Activated B cell treated with CpG ODN at 0.5 μM for 24 hours (primary cell): Measurements from ENCODE around the gene LMX1A. TPM values are rescaled to one million over a fixed set of nuclear protein-coding genes. Genes with fewer than 3 reads are reported as not detected.

Experiments
- ATAC-seq: fragments of 200-7000 bp; cut with Tn5 transposase; one replicate; pipeline ENCODE4 v1.10.0; 2021; ENCODE audit warnings: low read depth, mild to moderate bottlenecking, moderate library complexity
- CTCF ChIA-PET: fragments of 350-600 bp; sonication (Branson Sonifier 250); formaldehyde crosslinking; loops from one replicate; lab custom pipeline; 2021; ENCODE audit warnings: antibody characterized with exemption; lab: Charles Lee
- POLR2A ChIA-PET: fragments of 350-600 bp; sonication (Branson Sonifier 250); formaldehyde crosslinking; loops from one replicate; lab custom pipeline; 2021; ENCODE audit warnings: antibody characterized with exemption; lab: Charles Lee
- DNase-seq: peaks from one replicate; pipeline ENCODE4 v3.0.0; 2022
- H3K27ac Mint-ChIP-seq: one replicate; pipeline ENCODE4 v1.8.0; 2020; ENCODE audit warnings: mixed read lengths
- H3K27me3 Mint-ChIP-seq: one replicate; pipeline ENCODE4 v1.8.0; 2021; ENCODE audit warnings: mixed read lengths
- H3K36me3 Mint-ChIP-seq: one replicate; pipeline ENCODE4 v1.8.0; 2021; ENCODE audit warnings: low read depth, mixed read lengths
- H3K4me1 Mint-ChIP-seq: one replicate; pipeline ENCODE4 v1.8.0; 2021; ENCODE audit warnings: mixed read lengths
- H3K4me3 Mint-ChIP-seq: one replicate; pipeline ENCODE4 v1.8.0; 2020; ENCODE audit warnings: mild to moderate bottlenecking, mixed read lengths
- H3K9me3 Mint-ChIP-seq: one replicate; pipeline ENCODE4 v1.8.0; 2020; ENCODE audit warnings: mixed read lengths
- CTCF ChIP-seq: fragments of 200-600 bp; IDR thresholded peaks from one replicate; pipeline ENCODE4 v1.8.0; 2022; ENCODE audit warnings: antibody characterized with exemption, mild to moderate bottlenecking
- intact Hi-C: fragments of 100-400 bp; cut with micrococcal nuclease; formaldehyde crosslinking; loops from one replicate; pipeline ENCODE4 v1.15.1; 2024
- total RNA-seq: library from RNA; stranded (reverse); gene quantifications from 2 replicates; pipeline ENCODE4 v1.2.3, GENCODE V29; 2022

The LMX1A gene
- total RNA-seq, 1 donor from 2014 or later, result not detected

DNA sequence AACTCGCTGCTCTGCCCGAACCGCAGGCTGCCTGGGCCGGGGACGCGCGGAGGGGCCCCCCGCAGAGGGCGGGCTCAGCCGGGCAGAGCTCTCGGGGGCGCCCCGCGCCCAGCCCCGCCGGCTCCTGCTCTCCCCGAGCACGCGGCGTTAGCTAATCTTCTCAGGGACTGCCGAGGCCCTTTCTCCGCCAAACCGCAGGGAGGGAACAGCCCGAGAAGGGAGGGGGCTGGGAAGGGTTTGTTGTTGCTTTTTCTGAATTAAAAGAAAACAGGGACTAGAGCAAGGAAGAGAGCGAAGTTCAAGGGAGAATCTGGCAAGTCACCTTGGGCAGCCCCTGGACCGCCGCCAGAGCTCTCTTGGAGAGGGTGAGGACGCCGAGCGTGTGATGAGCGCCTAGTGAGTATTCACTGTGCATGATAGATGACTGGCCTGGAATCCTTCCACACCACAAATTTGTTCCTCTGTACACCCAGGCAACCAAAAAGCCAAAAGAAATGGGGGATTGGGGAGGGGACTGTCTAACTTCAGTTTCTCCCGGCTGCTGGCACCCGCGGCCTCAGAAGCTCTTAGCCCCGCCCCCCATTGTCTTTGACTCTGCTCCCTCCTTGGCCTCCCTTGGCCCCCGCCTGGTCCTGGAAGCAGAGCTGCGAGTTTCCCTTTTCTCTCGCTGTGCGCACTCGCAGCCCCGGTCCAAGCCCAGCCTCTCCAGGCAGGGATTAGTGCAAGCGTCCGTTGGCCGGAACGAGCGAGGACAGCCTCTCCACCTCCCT, 19.7 kb upstream of the LMX1A start:
- CTCF ChIA-PET, result interaction anchor here (1.2 to 2.4 kb wide), 3 partner anchors 9 to 216 kb away, joined by 3 to 9 read pairs (median 6); no protein-coding TSS in a partner anchor
- Mint-ChIP-seq H3K4me1 (peaks cover 20% of the 10 kb centered on the region), H3K36me3 (no peaks in the 10 kb centered on the region), H3K9me3 (no peaks in the 10 kb centered on the region), H3K27me3 (peaks cover 71% of the 10 kb centered on the region), H3K27ac (no peak overlapping the region), H3K4me3 (peak overlapping the region; percentile 45)
- no peak for TF ChIP-seq CTCF
- intact Hi-C loops, result no loop called here
- POLR2A ChIA-PET, result no interaction called here
- ATAC-seq (no peak), DNase-seq (no peak)

GRCh38 chr1:165375623-165376022, 19.1 kb upstream of the LMX1A start:
- DNase-seq, result no peak
- peaks cover 67% of the 10 kb centered on the region for H3K27me3 Mint-ChIP-seq
- H3K4me1 Mint-ChIP-seq, result peaks cover 20% of the 10 kb centered on the region
- H3K4me3 Mint-ChIP-seq, result no peak overlapping the region
- ChIA-PET CTCF (interaction anchor here (0.6 to 2.4 kb wide), 3 partner anchors 8 to 217 kb away, joined by 3 to 9 read pairs (median 3); no protein-coding TSS in a partner anchor), POLR2A (no interaction called here)
- H3K9me3 Mint-ChIP-seq, result no peaks in the 10 kb centered on the region
- no peak for TF ChIP-seq CTCF
- no peaks in the 10 kb centered on the region for H3K36me3 Mint-ChIP-seq
- no peak overlapping the region for H3K27ac Mint-ChIP-seq
- ATAC-seq, result no peak
- intact Hi-C loops, result no loop called here

DNA sequence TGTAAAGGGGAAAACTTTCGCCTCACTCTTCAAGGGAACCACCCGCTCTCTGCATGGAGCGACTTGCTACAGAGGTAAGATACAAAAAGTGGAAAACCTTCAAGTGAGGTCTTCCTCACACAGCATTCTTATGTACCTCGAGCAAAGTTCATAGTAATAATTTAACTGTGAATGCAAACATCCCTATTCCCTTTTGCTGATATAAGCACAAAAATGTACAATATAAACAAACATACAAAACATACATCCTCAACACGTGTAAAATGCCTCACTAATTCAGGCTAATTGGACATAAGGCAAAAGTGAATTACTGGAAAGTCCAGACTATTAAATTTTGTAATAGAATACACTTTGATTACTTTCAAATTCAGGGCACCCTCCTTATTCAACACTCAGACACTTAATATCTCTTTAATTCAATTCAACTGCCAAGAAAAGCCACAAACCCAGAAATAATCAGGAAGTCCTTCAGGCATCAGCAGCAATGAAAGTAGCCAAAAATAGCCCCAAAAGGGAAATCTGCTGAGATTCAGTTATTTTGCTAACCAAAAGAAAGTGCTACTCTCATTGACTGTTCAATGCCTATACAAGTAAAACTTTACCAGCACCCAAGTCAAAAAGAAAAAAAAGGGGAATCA, 15.2 kb upstream of the LMX1A start:
- ChIA-PET POLR2A (no interaction called here), CTCF (no interaction called here)
- H3K9me3 Mint-ChIP-seq, result no peaks in the 10 kb centered on the region
- no peak for ATAC-seq
- no peak overlapping the region for H3K4me3 Mint-ChIP-seq
- TF ChIP-seq CTCF, result no peak
- intact Hi-C loops, result no loop called here
- DNase-seq, result no peak
- no peaks in the 10 kb centered on the region for H3K36me3 Mint-ChIP-seq
- H3K4me1 Mint-ChIP-seq, result peaks cover 14% of the 10 kb centered on the region
- H3K27me3 Mint-ChIP-seq, result peaks cover 77% of the 10 kb centered on the region
- no peak overlapping the region for H3K27ac Mint-ChIP-seq

GRCh38 chr1:165369255-165369848, 12.8 kb upstream of the LMX1A start:
- TF ChIP-seq CTCF, result peak; percentile 37
- ATAC-seq (peak; percentile 52), DNase-seq (no peak)
- Mint-ChIP-seq H3K4me1 (peaks cover 3% of the 10 kb centered on the region), H3K27ac (no peak overlapping the region), H3K4me3 (no peak overlapping the region), H3K9me3 (no peaks in the 10 kb centered on the region), H3K36me3 (no peaks in the 10 kb centered on the region), H3K27me3 (peaks cover 73% of the 10 kb centered on the region)
- intact Hi-C loops, result loop anchor here (10.0 kb wide), 1 partner anchor 545 kb away; no protein-coding TSS in a partner anchor
- CTCF ChIA-PET, result interaction anchor here (0.7 to 3.7 kb wide), 6 partner anchors 9 to 559 kb away, joined by 3 to 59 read pairs (median 5); no protein-coding TSS in a partner anchor
- POLR2A ChIA-PET, result no interaction called here
